Fibroblast of gingiva (primary cell): Measurements from ENCODE around the gene EFCAB6.
A peak's percentile ranks its signal among the peaks of the same experiment; 100 is the strongest.

Experiments
- DNase-seq: peaks from one replicate; pipeline ENCODE4 v3.0.0-alpha.2; 2011; ENCODE audit warnings: low read depth

Gene EFCAB6

GRCh38 chr22:43846966-43847365 is 34.9 kb upstream of the EFCAB6 start:
- DNase-seq = no peak

GRCh38 chr22:43845981-43846380 is 33.9 kb upstream of the EFCAB6 start:
- DNase-seq = no peak

- no peak for DNase-seq
Observed at GRCh38 chr22:43844560-43845545, 32.7 kb upstream of the EFCAB6 start.

- DNase-seq = no peak
Observed at GRCh38 chr22:43843783-43844530, 31.9 kb upstream of the EFCAB6 start.

GRCh38 chr22:43841742-43842141 is 29.6 kb upstream of the EFCAB6 start:
- no peak for DNase-seq

- no peak for DNase-seq
Observed at GRCh38 chr22:43840851-43841250, 28.7 kb upstream of the EFCAB6 start.

- DNase-seq = no peak
Observed at GRCh38 chr22:43840431-43840830, 28.3 kb upstream of the EFCAB6 start.

- DNase-seq = no peak
Observed at GRCh38 chr22:43839781-43840180, 27.7 kb upstream of the EFCAB6 start.

GRCh38 chr22:43838571-43839307 is 26.6 kb upstream of the EFCAB6 start:
- no peak for DNase-seq

- no peak for DNase-seq
Observed at GRCh38 chr22:43838161-43838560, 26.1 kb upstream of the EFCAB6 start.

GRCh38 chr22:43837666-43838065 is 25.6 kb upstream of the EFCAB6 start:
- DNase-seq = no peak

GRCh38 chr22:43835736-43836135 is 23.6 kb upstream of the EFCAB6 start:
- no peak for DNase-seq

GRCh38 chr22:43835166-43835565 is 23.1 kb upstream of the EFCAB6 start:
- no peak for DNase-seq

GRCh38 chr22:43833286-43834240 is 21.5 kb upstream of the EFCAB6 start:
- DNase-seq = no peak

GRCh38 chr22:43832393-43833265 is 20.5 kb upstream of the EFCAB6 start:
- DNase-seq = no peak

- DNase-seq = no peak
Observed at GRCh38 chr22:43831561-43832392, 19.7 kb upstream of the EFCAB6 start.

GRCh38 chr22:43830931-43831560 is 18.9 kb upstream of the EFCAB6 start:
- DNase-seq = no peak

GRCh38 chr22:43829904-43830851 is 18.1 kb upstream of the EFCAB6 start:
- DNase-seq = peak; percentile 92
